Endothelial cell of umbilical vein (primary cell): ENCODE data around the gene PYURF. TPM values are rescaled to one million over a fixed set of nuclear protein-coding genes. Genes with fewer than 3 reads are reported as not detected.

Experiments used
- BruUV-seq: library from RNA; stranded (reverse); fragments of 400-500 nt; replicated peaks from 2 replicates; lab custom pipeline; 2021; lab: Mats Ljungman, UMichigan
- CTCF ChIA-PET: fragments of 300-600, 350-600 bp; sonication (Branson Sonifier 250); formaldehyde crosslinking; loops from one replicate; lab custom pipeline; 2021; ENCODE audit warnings: antibody characterized with exemption, inconsistent platforms; lab: Charles Lee
- POLR2A ChIA-PET: fragments of 300-600, 350-600 bp; sonication (Branson Sonifier 250); formaldehyde crosslinking; loops from one replicate; lab custom pipeline; 2021; ENCODE audit warnings: antibody characterized with exemption, inconsistent platforms; lab: Charles Lee
- DNase-seq: peaks from one replicate; pipeline ENCODE4 v3.0.0-alpha.2; 2011; ENCODE audit warnings: low read depth, low spot score
- FAIRE-seq: peaks from 2 replicates; lab custom pipeline; 2011; peaks lifted over from hg19 to GRCh38; lab: Jason Lieb, UNC
- H2AFZ ChIP-seq: 2 replicates; pipeline ENCODE4 v1.6.0; 2012; ENCODE audit warnings: low read depth, low read length, control low read depth, inconsistent platforms
- H3K27ac ChIP-seq: 2 replicates; pipeline ENCODE4 v1.5.1; 2011; ENCODE audit warnings: low read depth, mild to moderate bottlenecking, control low read depth, low read length, moderate library complexity; ENCODE audit not compliant: insufficient read depth
- H3K27me3 ChIP-seq, 2 experiments: 2 replicates each; pipeline versions ENCODE4 v1.6.0 to v1.6.1; 2011; ENCODE audit warnings: low read length in 2 of 2, mixed read lengths in 1 of 2; ENCODE audit not compliant: control insufficient read depth in 2 of 2, insufficient read depth in 2 of 2
- H3K36me3 ChIP-seq, 2 experiments: 2 replicates in 1 of 2; 3 replicates in 1 of 2; pipeline ENCODE4 v1.5.1; 2011; ENCODE audit warnings: low read length in 2 of 2, mild to moderate bottlenecking in 1 of 2, moderate library complexity in 1 of 2; ENCODE audit not compliant: control insufficient read depth in 2 of 2, insufficient read depth in 2 of 2; ENCODE audit errors: extremely low read depth in 1 of 2
- H3K4me1 ChIP-seq: 3 replicates; pipeline ENCODE4 v1.5.1; 2011; ENCODE audit warnings: mild to moderate bottlenecking, low read length; ENCODE audit not compliant: control insufficient read depth, insufficient read depth; ENCODE audit errors: extremely low read depth
- H3K4me2 ChIP-seq: 2 replicates; pipeline ENCODE4 v1.6.1; 2011; ENCODE audit warnings: low read length, control low read depth, mixed read lengths; ENCODE audit not compliant: insufficient read depth
- H3K4me3 ChIP-seq, 3 experiments: fragments of 200-600 bp in 1 of 3; sonication (generic), shearing (Covaris generic) in 1 of 3; replicated peaks in 1 of 3; 2 replicates each; pipeline ENCODE4 v1.5.1; 2011 to 2016; ENCODE audit warnings: control low read depth in 3 of 3, low read length in 3 of 3, mild to moderate bottlenecking in 2 of 3, inconsistent platforms in 1 of 3, low read depth in 1 of 3, moderate library complexity in 1 of 3; ENCODE audit not compliant: insufficient read depth in 1 of 3
- H3K79me2 ChIP-seq: 2 replicates; pipeline ENCODE4 v1.6.0; 2012; ENCODE audit warnings: low read length, inconsistent platforms; ENCODE audit not compliant: control insufficient read depth, insufficient read depth
- H3K9ac ChIP-seq: replicated peaks from 2 replicates; pipeline ENCODE3; 2011; ENCODE audit warnings: low read length, control low read depth; ENCODE audit not compliant: insufficient read depth; ENCODE audit errors: extremely low read depth
- H3K9me1 ChIP-seq: replicated peaks from 3 replicates; pipeline ENCODE4 v1.6.0; 2011; ENCODE audit warnings: mild to moderate bottlenecking, low read length; ENCODE audit not compliant: control insufficient read depth, insufficient read depth; ENCODE audit errors: extremely low read depth
- H3K9me3 ChIP-seq: replicated peaks from 2 replicates; pipeline ENCODE4 v1.5.1; 2012; ENCODE audit warnings: low read length, inconsistent platforms; ENCODE audit not compliant: control insufficient read depth, insufficient read depth
- H4K20me1 ChIP-seq: replicated peaks from 2 replicates; pipeline ENCODE3; 2011; ENCODE audit warnings: mild to moderate bottlenecking, low read length; ENCODE audit not compliant: control insufficient read depth, insufficient read depth; ENCODE audit errors: extremely low read depth
- CTCF ChIP-seq, 2 donors: IDR thresholded peaks; 1 replicate in 1 of 2; 2 replicates in 1 of 2; pipeline ENCODE4 v1.5.1; 2011; ENCODE audit warnings: low read length in 2 of 2, mild to moderate bottlenecking in 2 of 2, moderate library complexity in 2 of 2, control low read depth in 1 of 2, inconsistent platforms in 1 of 2, low read depth in 1 of 2; ENCODE audit not compliant: insufficient read depth in 1 of 2; ENCODE audit errors: extremely low read depth in 1 of 2
- EZH2 ChIP-seq: IDR thresholded peaks from 2 replicates; pipeline ENCODE4 v1.6.1; 2012; ENCODE audit warnings: borderline replicate concordance, low read depth, mild to moderate bottlenecking, moderate library complexity, low read length, inconsistent platforms; ENCODE audit not compliant: severe bottlenecking
- FOS ChIP-seq: IDR thresholded peaks from 2 replicates; pipeline ENCODE4 v1.6.1; 2011; ENCODE audit warnings: mild to moderate bottlenecking, low read length, moderate library complexity, borderline replicate concordance; ENCODE audit not compliant: insufficient read depth
- GATA2 ChIP-seq: IDR thresholded peaks from 2 replicates; pipeline ENCODE4 v1.7.0; 2011; ENCODE audit warnings: low read depth, mild to moderate bottlenecking, moderate library complexity, mixed read lengths, low read length; ENCODE audit not compliant: insufficient read length, insufficient read depth
- JUN ChIP-seq: IDR thresholded peaks from 2 replicates; pipeline ENCODE4 v1.6.1; 2011; ENCODE audit warnings: borderline replicate concordance, low read depth; ENCODE audit not compliant: insufficient read length, insufficient read depth
- MAX ChIP-seq: IDR thresholded peaks from 2 replicates; pipeline ENCODE4 v1.6.1; 2011; ENCODE audit not compliant: insufficient read depth, insufficient read length
- MYC ChIP-seq: IDR thresholded peaks from one replicate; pipeline ENCODE4 v1.6.1; 2011; ENCODE audit warnings: mild to moderate bottlenecking, low read depth, low read length
- POLR2A ChIP-seq: IDR thresholded peaks from 2 replicates; pipeline ENCODE4 v1.6.1; 2012; ENCODE audit warnings: low read depth, mild to moderate bottlenecking, control low read depth, low read length
- POLR2AphosphoS5 ChIP-seq: IDR thresholded peaks from 2 replicates; pipeline ENCODE4 v1.6.1; 2012; ENCODE audit warnings: low read depth, mild to moderate bottlenecking, control low read depth, low read length, moderate library complexity; ENCODE audit not compliant: insufficient read depth
- dilution Hi-C: fragments of 300-500 bp; cut with MboI; formaldehyde crosslinking; loops from one replicate; pipeline ENCODE4 v1.15.0; 2019; ENCODE audit warnings: low sequenced_read_pairs; ENCODE audit not compliant: extremely low pct_ligation_motif_present
- intact Hi-C: fragments of 100-400 bp; cut with micrococcal nuclease; formaldehyde crosslinking; loops from one replicate; pipeline ENCODE4 v1.10.0; 2022
- polyA plus RNA-seq, 4 experiments: library from polyadenylated mRNA; depleted of rRNA in 3 of 4; stranded (reverse) in 3 of 4; unstranded in 1 of 4; fragments of >200 nt; gene quantifications; 2 replicates each; pipeline versions ENCODE4 v1.2.1 to v1.2.3, GENCODE V29; 2011 to 2012; ENCODE audit warnings: missing spikeins in 1 of 4
- total RNA-seq: library from RNA; stranded (reverse); gene quantifications from 2 replicates; pipeline ENCODE4 v1.2.3, GENCODE V29; 2021

PYURF gene
- total and polyA plus RNA-seq, 2 donors (not counting 3 experiments of a cell fraction or from before 2014, with no cell fraction given) = 59.1 to 79.7 TPM

GRCh38 chr4:88511236-88511635 is 12.3 kb downstream of the PYURF start:
- intact Hi-C loops (loop anchor here (10.0 kb wide), 1 partner anchor 656 kb away; no protein-coding TSS in a partner anchor), dilution Hi-C loops (no loop called here)
- Histone ChIP-seq H3K27ac (no peak overlapping the region), H3K4me1 (peaks cover 10% of the 10 kb centered on the region), H3K79me2 (no peaks in the 10 kb centered on the region), H4K20me1 (no peaks in the 10 kb centered on the region), H3K9me1 (no peaks in the 10 kb centered on the region), H3K36me3 (no peaks in the 10 kb centered on the region), H3K9me3 (no peaks in the 10 kb centered on the region), H3K27me3 (no peaks in the 10 kb centered on the region), H3K9ac (no peak overlapping the region), H3K4me2 (peak overlapping the region; percentile 8), H2AFZ (no peak overlapping the region), H3K4me3 (no peak overlapping the region)
- ChIA-PET POLR2A (no interaction called here), CTCF (interaction anchor here (1.0 to 16.1 kb wide), 6 partner anchors 33 to 457 kb away, joined by 3 to 519 read pairs (median 4); partner anchors contain the start of gene HERC5)
- DNase-seq (no peak), FAIRE-seq (peak; percentile 44)
- BruUV-seq = no TSS peak
- no peak for TF ChIP-seq GATA2
- peak; percentile 34 for TF ChIP-seq JUN
- TF ChIP-seq CTCF (IDR thresholded peaks at IDR 0.05; ENCODE audit: extremely low read depth in 1 of 2, insufficient read depth in 1 of 2, low read depth in 1 of 2, low read length in 2 of 2) = no peak
- TF ChIP-seq FOS = peak; percentile 37
- TF ChIP-seq EZH2 = no peak
- no peak for TF ChIP-seq POLR2A
- TF ChIP-seq MYC = no peak
- no peak for TF ChIP-seq POLR2AphosphoS5
- no peak for TF ChIP-seq MAX
